Neuron (in vitro differentiated cells): ENCODE data around the gene CDC6.

ENCODE experiments used
- H2AFZ ChIP-seq: one replicate; pipeline ENCODE4 v1.6.1; 2013; ENCODE audit warnings: low read depth, mild to moderate bottlenecking, inconsistent platforms, low read length, moderate library complexity
- H3K27me3 ChIP-seq: one replicate; pipeline ENCODE4 v1.6.1; 2013; ENCODE audit warnings: low read length; ENCODE audit not compliant: insufficient read depth
- H3K36me3 ChIP-seq: one replicate; pipeline ENCODE4 v1.6.1; 2013; ENCODE audit warnings: low read length; ENCODE audit not compliant: insufficient read depth
- H3K4me1 ChIP-seq: one replicate; pipeline ENCODE4 v1.6.1; 2013; ENCODE audit warnings: low read length; ENCODE audit not compliant: insufficient read depth
- H3K4me3 ChIP-seq: 2 replicates; pipeline ENCODE4 v1.5.1; 2013; ENCODE audit warnings: mild to moderate bottlenecking, low read length, moderate library complexity
- H3K9me3 ChIP-seq: one replicate; pipeline ENCODE4 v1.6.1; 2013; ENCODE audit warnings: low read length

CDC6 gene

DNA sequence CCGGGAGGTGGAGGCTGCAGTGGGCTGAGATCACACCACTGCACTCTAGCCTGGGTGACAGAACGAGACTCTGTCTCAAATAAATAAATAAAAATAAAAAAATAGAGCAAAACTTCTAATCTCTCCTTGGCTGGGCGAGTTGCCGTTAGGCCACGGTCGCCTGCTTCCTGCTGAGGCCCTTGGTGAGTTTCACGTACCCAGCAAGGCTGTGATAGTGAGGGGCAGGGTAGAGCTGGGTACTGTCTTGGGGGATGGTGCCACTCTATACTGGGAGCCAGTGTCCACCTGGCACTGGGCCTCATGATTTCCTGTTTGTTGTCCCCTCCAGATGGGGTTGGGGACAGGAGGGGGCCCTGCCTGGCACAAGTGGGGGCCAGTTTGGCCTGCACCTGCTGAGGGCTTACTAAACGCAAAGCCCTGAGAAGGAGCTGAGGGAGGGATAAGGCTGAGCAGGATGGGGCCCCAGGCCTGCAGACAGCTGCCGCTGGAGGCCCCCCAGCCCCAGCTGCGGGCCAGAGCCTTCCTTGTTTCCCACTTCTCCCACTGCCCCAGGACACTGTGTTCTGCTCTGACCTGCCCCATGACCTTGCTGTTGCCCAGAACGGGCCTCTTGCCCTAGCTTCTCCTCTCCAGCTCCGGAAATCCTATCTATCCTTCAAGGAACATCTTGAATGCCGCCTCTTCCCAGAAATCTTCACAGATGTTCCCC, 51.4 kb downstream of the CDC6 start:
- H3K9me3 ChIP-seq: no peaks in the 10 kb centered on the region
- peaks cover 20% of the 10 kb centered on the region for H3K4me1 ChIP-seq
- no peak overlapping the region for H3K4me3 ChIP-seq
- H2AFZ ChIP-seq: no peak overlapping the region
- H3K27me3 ChIP-seq: no peaks in the 10 kb centered on the region
- no peaks in the 10 kb centered on the region for H3K36me3 ChIP-seq

- H3K4me3 ChIP-seq: peak overlapping the region; percentile 59
Observed at GRCh38 chr17:40340327-40340726, 52.6 kb downstream of the CDC6 start.

DNA sequence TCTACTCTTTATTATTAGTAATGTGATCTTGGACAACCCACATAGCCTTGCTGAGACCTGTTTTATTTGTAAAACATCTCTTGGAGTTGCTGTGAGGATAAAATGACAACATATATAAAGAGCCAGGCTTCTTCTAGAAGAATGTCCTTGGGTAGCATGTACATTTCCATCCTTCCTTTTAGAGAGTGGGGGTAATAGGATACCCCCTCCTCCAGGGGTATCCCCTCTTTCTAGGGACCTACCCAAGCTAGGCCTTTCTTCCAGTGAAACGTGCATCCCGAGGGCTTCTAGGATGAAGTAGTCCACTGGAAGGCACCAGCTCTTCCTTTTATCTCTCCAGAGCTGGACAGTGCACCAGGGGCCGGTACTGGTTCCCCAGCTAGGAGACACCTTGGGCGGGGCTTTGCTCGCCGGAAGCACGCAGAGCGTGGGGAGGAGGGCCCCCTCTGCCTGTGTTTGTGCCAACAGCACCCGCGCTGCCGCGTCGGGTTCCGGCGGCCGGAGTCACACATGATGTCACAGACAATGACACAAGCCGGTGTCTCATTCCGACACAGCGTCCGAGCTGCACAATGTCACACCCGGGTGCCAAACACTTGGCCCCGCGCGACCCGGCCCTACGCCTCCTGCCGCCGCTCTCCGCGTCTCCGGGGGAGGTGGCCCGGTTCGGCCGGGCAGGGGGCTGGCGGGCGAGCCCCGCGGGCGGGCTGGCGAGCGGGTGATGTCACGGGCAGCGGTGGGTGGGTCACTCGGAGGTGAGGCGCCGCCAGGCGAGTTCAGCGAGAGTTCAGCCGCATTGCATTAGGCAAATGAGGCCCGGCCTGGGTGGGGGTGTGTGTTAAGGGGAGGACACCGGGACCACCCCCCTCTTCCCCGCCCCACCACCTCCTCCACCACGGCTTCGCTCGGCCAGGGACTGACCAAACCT, 53.5 kb downstream of the CDC6 start:
- H3K4me1 ChIP-seq: peaks cover 36% of the 10 kb centered on the region

More at GRCh38 chr17:40340327-40340726, 52.6 kb downstream of the CDC6 start:
- H3K36me3 ChIP-seq: no peaks in the 10 kb centered on the region
- H3K4me1 ChIP-seq: peaks cover 28% of the 10 kb centered on the region
- no peaks in the 10 kb centered on the region for H3K9me3 ChIP-seq
- H3K27me3 ChIP-seq: no peaks in the 10 kb centered on the region
- H2AFZ ChIP-seq: no peak overlapping the region

DNA sequence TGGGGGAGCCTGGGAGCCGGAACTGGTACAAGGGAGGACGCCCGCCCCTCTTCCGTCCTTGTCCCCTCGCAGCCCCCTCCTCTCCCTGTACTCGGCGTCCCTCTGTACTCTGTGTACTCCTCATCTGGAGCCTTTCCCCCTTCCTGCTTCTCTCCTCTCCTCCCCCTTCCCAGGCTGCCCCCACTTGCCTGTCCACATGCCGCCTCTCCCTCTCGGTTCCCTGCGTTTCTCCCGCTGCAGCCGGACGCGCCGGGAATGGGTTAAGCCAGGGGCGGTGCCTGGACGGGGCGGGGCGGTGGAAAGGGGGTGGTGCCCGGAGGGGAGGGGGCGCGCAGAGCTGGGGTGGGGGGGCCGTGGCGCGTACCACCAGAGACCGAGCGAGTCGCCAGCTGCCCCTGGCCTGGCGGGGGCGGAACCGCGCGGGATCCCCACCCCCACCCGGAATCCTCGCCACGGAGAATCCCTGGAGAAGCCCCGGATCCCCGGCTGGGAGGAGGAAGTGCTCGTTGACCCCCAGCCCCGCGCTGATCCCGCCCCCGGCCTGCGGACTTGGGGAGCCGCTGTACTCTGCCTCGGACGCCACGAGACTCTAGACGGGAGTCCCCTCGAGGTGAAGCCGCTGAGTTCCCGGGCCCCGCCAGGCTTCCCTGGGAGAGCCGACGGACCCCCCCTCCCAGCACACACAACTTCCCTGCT, 54.3 kb downstream of the CDC6 start:
- H3K4me3 ChIP-seq: peak overlapping the region; percentile 59
- H3K36me3 ChIP-seq: no peaks in the 10 kb centered on the region
- no peaks in the 10 kb centered on the region for H3K9me3 ChIP-seq
- H3K4me1 ChIP-seq: peaks cover 45% of the 10 kb centered on the region
- peak overlapping the region; percentile 41 for H2AFZ ChIP-seq
- H3K27me3 ChIP-seq: no peaks in the 10 kb centered on the region

More for the DNA sequence above, 53.5 kb downstream of the CDC6 start:
- Histone ChIP-seq H3K27me3 (no peaks in the 10 kb centered on the region), H3K36me3 (no peaks in the 10 kb centered on the region), H2AFZ (peak overlapping the region; percentile 41), H3K4me3 (peak overlapping the region; percentile 59), H3K9me3 (no peaks in the 10 kb centered on the region)

DNA sequence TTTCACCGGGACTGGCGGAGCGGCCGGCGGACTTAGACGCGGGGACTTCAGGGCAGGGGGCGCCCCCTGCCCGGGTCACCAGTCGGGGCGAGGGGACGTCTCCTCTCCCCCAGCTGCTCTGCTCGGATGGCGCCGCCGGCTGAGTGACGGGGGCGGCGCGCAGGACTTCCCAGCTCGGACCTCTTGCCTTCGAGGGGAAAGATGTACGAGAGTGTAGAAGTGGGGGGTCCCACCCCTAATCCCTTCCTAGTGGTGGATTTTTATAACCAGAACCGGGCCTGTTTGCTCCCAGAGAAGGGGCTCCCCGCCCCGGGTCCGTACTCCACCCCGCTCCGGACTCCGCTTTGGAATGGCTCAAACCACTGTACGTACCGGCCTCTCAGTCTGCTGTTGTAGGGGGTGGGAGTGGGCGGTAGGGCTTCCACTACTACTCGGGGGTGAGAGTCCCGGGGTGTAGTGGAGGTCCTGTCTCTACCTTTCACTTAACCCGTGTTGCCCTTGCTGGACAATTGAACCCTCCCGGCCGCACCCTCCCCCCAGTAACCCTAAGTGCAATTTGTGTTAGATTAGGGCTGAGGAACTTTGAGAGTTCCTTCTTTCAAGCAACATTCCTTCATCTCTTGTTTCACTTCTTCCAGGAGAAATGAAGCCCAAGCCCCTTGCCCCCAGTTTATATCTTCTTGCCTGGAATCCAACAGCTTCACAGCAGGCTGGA, 55.0 kb downstream of the CDC6 start:
- Histone ChIP-seq H3K36me3 (no peaks in the 10 kb centered on the region), H3K27me3 (no peaks in the 10 kb centered on the region), H3K4me3 (peak overlapping the region; percentile 59), H3K4me1 (peaks cover 51% of the 10 kb centered on the region), H2AFZ (no peak overlapping the region), H3K9me3 (no peaks in the 10 kb centered on the region)

DNA sequence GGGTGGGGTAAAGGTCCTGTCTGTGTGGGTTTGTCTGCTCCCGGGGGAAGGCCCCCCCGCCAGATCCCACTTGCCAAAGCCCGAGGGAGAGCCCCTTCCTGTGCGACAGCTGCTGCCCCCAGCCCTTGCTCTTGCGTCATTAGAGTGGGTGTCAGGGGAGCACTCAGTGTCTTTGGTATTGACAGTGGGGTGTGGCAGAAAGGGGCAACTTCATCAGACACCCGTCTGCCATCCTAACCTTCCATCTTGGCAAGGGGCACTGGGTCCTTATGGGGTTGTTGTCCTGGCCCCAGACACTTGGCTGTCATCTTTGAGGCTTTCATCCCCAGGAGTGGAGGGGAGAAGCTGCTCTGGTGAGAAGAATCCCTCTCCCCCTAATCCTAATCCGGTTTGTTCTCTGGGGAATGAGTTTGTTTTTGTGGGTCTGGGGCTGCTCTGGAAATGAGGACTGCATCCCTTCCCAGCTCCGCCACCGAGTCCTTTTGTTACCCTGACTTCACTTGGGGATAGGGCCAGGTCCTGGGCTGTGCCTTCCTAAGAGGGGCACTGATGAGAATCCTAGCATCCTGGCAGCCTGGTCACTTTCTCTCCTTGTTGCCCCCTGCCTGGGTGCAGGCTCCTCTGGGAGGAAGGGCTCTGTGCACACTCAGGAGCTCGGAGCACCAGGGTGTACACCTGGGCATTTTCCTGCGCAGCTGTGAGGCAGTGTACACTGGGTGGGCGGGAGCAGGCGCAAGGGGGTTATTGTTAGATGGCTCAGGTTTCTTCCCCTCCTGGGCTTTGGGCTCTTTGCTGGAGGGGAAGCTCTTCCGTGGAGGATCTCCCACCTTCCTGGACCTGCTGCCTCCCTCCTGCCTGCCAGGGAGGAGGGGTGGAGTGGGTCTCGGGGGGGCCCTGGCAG, 55.8 kb downstream of the CDC6 start:
- Histone ChIP-seq H3K4me1 (peaks cover 59% of the 10 kb centered on the region), H3K4me3 (no peak overlapping the region), H3K36me3 (no peaks in the 10 kb centered on the region), H3K27me3 (no peaks in the 10 kb centered on the region), H3K9me3 (no peaks in the 10 kb centered on the region), H2AFZ (no peak overlapping the region)

GRCh38 chr17:40344421-40345160, 56.9 kb downstream of the CDC6 start:
- Histone ChIP-seq H3K4me1 (peaks cover 70% of the 10 kb centered on the region), H3K27me3 (no peaks in the 10 kb centered on the region), H2AFZ (no peak overlapping the region), H3K9me3 (no peaks in the 10 kb centered on the region), H3K36me3 (no peaks in the 10 kb centered on the region), H3K4me3 (no peak overlapping the region)

DNA sequence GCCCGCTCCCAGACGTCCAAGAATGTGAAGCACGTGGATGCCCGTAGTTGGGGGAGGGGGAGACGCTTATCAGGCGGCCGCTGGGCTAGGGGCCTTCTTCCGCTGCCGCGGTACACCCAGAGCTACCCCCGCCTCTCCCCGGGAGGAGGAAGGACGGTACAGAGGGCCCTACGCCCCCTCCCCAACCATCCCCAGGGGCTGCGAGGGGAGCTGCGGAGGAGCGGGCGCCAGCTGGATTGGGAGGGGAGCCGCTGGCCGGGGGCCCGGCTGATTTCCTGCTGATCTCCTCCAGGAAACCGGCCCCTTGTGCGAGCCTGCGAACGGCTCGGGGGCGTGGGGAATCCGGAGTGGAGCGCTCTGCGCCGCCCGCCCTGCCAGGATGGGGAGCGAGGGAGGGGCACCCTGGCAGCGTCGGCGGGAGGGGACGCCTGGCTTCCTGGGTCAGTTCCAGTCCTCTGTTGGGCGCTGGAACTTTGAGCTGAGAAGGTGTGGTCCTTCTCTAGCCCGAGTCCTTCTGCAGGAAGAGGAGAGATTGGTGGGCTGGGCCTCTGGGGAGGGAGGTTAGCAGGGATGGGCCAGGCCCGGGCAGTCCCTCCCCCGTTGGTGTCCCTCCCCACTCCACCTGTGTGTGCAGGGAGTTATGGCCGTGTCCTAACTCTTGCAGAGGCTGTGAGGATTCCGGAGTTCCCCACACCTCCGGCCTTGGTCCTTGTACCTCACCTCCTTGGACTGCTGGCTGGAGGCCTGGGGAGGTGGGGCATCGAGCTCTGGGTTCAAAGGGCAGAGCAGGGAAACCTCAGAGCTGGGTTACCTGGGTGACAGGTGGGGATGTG, 57.7 kb downstream of the CDC6 start:
- Histone ChIP-seq H3K4me1 (peaks cover 77% of the 10 kb centered on the region), H3K4me3 (peak overlapping the region; percentile 49), H2AFZ (peak overlapping the region; percentile 78), H3K36me3 (no peaks in the 10 kb centered on the region), H3K27me3 (no peaks in the 10 kb centered on the region), H3K9me3 (no peaks in the 10 kb centered on the region)

DNA sequence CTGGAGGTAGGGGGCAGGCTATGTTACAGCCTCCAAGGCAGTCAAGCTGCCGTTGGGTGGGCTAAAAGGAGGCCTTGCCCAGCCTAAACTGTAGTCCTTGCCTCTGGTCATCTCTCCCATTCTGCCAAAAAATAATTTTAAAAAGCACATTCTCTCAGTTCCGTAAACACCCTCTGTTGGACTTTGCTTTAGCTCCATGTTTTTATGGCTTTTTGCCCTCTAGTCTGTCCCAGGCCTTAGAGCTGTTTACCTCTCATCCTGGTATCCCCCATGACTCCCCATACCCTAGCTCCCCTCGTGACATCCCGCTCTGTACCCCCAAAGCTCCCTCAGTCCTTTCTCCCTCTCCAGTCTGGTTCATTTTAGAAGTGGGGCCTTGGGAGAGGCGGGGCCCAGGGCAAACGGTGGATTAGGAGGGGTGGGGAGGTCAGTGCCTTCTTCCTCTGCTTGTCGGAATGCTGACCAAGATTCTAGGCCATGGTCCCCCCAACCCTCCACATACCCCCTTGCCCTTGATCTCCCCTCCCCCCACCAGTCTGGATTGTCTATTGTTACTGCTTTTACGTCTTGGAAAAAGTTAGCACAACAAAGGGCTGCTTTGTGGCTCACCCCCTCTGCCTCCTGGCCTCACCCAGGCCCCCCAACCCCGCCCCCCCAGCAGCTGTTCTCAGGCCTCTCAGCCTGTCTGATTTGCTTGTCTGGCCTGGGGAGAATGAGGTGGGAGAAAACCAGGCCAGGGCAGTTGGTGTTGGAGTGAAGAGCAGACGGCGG, 58.5 kb downstream of the CDC6 start:
- Histone ChIP-seq H3K4me1 (peaks cover 80% of the 10 kb centered on the region), H3K27me3 (no peaks in the 10 kb centered on the region), H3K36me3 (no peaks in the 10 kb centered on the region), H3K4me3 (peak overlapping the region; percentile 49), H3K9me3 (no peaks in the 10 kb centered on the region), H2AFZ (no peak overlapping the region)

- Histone ChIP-seq H3K4me3 (no peak overlapping the region), H3K4me1 (peaks cover 86% of the 10 kb centered on the region), H3K27me3 (no peaks in the 10 kb centered on the region), H3K9me3 (no peaks in the 10 kb centered on the region), H2AFZ (no peak overlapping the region), H3K36me3 (no peaks in the 10 kb centered on the region)
Observed at GRCh38 chr17:40346765-40347158, 59.1 kb downstream of the CDC6 start.
